A204.1 (cell line): ENCODE results near the gene TMED3.

ENCODE experiments used
- FAIRE-seq: peaks from 2 replicates; lab custom pipeline; 2012; peaks lifted over from hg19 to GRCh38; lab: Jason Lieb, UNC

TMED3 gene

DNA sequence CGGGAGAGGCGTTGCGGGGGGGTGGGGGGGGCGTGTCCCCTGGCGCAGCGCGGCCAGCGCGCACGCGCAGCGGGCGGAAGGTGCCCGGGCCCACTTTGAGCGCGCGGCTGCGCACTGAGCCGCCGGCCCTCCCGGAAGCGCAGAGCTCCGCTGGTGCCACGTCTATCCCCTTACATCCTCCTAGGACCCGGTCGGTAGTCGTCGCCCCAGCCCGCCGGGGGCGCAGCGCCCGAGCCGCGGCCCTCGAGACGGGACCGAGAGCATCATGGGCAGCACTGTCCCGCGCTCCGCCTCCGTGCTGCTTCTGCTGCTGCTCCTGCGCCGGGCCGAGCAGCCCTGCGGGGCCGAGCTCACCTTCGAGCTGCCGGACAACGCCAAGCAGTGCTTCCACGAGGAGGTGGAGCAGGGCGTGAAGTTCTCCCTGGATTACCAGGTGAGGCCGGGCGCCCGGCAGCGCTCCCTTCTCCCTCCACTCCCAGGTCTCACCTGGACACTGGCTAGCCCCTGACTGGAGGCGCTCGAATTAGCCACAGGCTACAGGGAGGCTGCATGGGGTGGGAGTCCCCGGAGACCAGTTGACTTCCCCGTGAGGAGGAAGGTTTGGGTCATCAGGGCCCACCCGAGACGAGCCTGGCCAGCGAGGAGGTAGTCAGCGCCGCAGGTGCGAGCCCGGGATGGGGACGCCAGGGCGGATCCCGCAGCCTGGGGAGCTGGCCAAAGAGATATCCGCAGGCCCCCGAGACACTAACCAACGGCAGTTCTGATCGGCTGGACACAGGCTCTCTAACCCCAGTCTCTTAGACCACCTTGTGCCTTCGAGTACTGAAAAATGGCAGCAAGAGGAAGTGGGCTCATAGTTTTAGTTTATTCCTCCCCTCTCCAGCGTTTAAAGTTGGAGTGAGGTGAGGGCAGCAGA, at the start of gene TMED3:
Gene TMED3 (plus strand): TSS at position 128 of the 916 bp plus-strand sequence. CDS start 138 bp downstream, at position 266.
- FAIRE-seq, result no peak

- no peak for FAIRE-seq
Measured at GRCh38 chr15:79261836-79262235, 49.1 kb upstream of the TMED3 start.

- no peak for FAIRE-seq
Measured at GRCh38 chr15:79265167-79265566, 45.7 kb upstream of the TMED3 start.

- no peak for FAIRE-seq
Measured at GRCh38 chr15:79265987-79266579, 44.8 kb upstream of the TMED3 start.

- FAIRE-seq, result no peak
Measured at GRCh38 chr15:79282371-79283251, 28.3 kb upstream of the TMED3 start, which contains the start of gene ANKRD34C. ANKRD34C (plus strand) TSS chr15:79282722; CDS start chr15:79293285, 10,563 bp downstream.

DNA sequence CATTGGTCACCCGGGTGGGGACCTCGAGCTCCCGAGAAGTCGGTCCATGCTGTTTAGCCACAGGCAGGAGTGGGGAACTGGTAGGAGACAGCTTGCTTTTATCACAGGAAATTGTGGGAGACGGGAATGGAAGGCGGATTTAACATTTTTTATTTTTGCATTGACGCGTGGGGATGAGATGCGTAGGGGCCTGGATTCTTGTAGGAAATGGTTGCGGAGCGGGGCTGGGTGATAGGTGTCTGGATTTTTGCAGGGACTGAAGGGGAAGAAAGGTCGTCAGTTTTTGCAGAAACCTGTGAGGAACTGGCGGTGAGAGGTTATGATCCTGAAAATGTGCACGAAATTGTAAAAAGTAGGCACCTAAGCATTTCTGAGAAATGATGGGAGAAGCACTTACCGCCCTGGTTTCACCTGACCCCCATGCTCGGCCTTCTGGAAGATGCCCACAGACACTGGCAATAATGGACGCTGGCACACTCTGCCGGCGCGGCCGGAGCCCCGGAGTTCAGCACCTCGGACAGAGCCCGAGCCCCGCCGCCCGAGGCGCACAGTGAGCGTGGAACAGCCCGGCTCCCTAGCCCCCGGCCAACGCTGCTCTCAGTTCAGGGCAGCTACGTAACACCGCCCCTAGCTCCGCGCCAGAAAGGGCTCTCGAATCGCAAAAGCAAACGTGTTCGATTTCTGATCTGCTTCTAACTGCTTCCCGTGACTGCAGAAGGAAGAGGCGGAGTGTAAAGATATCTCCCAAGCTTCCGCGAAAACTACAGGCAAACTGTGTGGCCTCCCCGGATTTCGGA, 27.5 kb upstream of the TMED3 start:
- FAIRE-seq, result no peak

GRCh38 chr15:79290642-79291275, 20.2 kb upstream of the TMED3 start:
- FAIRE-seq, result no peak

- FAIRE-seq, result no peak
Measured at GRCh38 chr15:79292011-79292410, 18.9 kb upstream of the TMED3 start.

DNA sequence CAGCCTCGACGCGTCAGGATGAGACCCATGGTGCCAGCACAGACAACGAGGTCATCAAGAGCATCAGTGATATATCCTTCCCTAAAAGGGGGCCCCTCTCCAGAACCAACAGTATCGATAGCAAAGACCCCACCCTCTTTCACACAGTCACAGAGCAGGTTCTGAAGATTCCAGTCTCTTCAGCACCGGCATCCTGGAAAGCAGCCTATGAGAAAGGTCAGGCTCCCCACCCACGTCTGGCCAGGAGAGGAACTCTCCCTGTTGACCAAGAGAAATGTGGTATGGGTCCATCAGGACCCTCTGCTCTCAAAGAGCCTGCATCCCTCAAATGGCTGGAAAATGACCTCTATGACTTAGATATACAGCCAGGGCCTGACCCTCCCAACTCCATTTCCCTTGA, 16.8 kb upstream of the TMED3 start:
- FAIRE-seq, result no peak

DNA sequence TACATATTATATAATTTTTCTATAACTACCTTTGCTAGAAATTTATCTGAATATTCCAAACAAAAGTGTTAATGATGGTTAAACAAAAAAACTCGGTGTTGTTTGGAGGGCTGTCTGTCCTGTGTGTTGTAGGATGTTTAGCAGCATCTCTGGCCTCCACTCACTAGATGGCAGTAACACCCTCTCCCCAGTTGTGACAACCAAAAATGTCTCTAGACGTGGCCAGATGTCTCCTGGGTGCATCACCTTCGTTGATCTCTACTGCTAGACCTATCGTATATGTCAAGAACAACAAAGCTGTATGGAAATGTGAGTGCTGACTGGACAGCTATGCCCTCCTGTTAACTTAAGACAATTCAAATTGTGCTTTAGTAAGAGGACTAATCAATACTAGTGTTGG, 14.3 kb upstream of the TMED3 start:
- FAIRE-seq, result no peak

DNA sequence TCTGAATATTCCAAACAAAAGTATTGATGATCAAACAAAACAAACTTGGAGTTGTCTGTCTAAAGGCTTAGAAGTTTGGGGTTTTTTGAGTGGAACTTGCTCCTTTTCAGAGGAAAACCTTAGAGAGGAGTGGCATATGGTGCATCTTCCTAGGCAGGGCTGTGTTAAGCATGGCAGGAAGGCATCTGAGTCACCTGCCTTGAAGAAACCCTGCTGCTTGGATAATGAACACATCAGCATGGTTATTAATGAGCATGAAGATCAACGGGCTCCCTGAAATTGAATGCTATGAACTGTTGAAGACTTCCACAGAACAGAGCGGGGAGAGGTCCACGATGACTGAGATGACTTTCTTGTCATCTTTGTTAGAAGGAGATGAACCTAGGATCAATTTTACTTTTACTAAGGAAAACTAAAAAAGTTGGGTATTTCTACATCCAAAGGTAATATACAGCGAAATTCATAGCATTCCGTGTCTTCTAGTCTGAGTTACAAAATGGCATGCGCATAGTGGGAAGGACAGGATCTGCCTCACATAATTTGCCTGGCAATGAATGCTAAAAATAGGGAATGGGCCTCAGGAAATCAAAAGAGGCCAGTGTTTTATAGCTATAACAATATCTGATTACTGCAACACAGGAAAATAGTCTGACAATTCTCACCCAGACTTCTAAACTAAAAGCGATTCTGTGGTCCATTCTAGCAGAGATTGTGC, 11.6 kb upstream of the TMED3 start:
- FAIRE-seq, result no peak

GRCh38 chr15:79299841-79300235, 11.1 kb upstream of the TMED3 start:
- no peak for FAIRE-seq

GRCh38 chr15:79307251-79307650, 3.7 kb upstream of the TMED3 start:
- FAIRE-seq, result no peak

DNA sequence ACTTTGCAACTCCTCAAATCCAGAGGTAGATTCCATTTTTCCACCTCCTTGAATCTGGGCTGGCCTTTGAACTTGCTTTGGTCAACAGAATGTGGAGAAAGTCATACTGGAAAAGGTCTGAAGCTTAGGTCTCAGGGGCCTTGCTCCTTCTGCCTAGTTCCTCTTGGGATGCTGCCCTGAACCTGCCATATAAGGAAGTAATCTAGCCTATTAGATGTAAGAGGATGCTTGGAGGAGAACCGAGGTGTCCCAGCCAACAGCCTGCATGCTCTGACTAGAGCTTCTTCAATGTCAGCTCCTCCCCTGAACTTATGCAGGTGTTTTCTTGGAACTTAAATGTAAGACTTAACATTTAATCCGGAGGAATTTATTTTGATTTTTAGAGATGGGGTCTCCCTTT, 2.0 kb upstream of the TMED3 start:
- no peak for FAIRE-seq

GRCh38 chr15:79310612-79310984, 314 bp upstream of the TMED3 start:
- no peak for FAIRE-seq

DNA sequence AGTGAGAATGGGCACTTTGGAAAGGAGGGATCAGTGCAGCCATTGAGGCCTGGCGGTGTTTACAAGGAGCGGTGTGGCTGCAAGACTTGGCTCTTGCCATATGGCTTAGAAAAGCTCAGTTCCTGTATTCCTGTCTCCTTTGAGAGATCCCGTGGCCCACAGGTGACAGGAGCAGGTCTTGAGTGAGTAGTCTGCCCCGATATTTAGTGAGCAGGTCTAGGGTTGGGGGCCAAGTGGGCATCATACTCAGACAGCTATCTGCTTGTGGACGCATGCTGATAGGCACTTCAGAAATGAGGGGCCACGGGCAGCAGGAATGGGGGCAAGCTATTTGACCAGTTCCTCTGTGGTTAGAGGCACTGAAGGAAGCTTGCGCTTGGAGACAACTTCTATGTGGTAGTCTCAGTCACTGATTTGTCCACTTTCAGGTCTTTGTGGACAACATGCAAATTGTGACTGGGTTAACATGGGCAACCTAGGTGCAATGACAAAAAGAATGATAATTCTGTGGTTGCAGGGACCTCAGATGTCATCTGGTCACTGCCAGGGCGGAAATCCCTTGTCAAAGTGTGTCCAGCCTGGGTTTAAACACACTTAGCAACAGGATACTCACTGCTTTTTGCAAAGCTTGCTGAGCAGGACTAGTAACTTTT, 1.1 kb downstream of the TMED3 start:
- no peak for FAIRE-seq

DNA sequence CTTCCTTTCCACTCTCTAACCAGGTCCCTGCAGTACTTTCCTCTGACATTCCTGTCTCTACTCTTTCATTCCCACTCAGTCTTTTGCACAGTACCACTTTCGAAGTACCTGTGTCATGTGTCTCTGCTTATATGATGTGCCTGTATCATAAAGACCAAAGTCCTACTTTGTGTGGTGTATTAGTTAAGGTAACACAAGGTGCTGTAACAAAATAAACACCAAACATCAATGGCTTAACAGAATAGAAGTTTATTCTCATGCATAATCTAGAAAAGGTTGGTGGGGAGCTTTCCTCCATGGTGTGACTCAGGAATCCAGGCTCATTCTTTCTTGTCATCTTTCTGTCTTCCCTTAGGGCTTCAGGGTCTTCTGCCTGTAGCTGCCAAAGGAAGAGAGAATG, 3.3 kb downstream of the TMED3 start:
- no peak for FAIRE-seq

DNA sequence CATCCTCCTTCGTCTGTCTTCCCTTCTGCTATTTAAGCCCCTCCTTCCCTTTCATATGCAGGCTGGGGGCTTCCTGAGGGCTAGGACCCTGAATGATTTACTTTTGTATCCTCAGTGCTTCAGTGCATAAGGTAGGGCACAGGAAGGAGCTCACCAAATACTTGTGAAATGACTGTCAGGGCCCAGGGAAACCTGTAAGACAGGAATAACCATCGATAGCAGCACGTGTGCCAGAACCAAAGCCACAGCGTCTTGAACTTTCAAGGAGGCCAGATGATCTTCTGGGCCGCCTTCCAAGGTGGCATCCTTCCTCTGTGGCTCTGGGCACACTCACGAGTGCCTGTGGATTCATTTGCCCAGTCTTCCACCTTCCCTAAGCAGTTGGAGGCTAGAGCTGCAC, 3.9 kb downstream of the TMED3 start:
- no peak for FAIRE-seq

DNA sequence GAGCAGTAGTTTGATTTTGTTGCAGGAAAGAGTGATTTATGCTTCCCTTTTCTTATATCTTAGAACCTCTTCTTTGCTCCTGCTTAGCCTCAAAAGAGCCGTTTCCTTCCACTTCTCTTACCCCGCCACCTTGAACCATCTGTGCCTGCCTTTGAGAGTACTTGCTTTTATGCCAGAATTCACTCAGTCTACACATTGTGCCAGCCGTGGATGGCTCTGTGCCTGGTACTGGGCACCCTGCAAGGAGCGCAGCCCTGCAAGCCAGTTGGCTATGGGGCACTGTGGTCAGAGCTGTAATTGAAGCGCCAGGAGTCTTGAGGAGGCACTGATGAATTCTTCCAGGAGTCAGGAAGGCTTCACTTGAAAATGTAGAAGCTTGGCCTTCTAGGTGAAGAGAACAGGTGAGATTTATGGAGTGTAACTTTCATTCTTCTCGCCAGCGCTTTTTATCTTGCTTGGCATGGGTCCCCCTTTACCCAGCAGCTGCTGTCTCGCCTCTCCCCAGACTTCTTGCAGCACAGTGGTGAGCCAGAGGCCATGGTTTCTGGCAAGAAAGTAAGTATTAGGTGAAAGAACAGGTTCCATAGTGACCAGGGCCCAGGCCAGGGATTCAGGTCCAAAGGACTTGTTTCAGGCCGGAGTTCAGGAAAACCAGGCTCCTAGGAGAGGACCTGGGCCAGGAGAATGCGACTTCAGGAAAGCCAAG, 4.9 kb downstream of the TMED3 start:
- no peak for FAIRE-seq

- no peak for FAIRE-seq
Measured at GRCh38 chr15:79316864-79317263, 6.0 kb downstream of the TMED3 start.
